Fibroblast of lung (primary cell): ENCODE results near the gene USP33. TPM values are rescaled to one million over a fixed set of nuclear protein-coding genes. Genes with fewer than 3 reads are reported as not detected.
A peak's percentile ranks its signal among the peaks of the same experiment; 100 is the strongest.

ENCODE experiments used
- DNase-seq, 2 donors: peaks; one replicate each; pipeline versions ENCODE4 v3.0.0 to v3.0.0-alpha.2; 2010; ENCODE audit warnings: low read depth in 2 of 2
- H2AFZ ChIP-seq: 2 replicates; pipeline ENCODE4 v1.5.1; 2012; ENCODE audit warnings: low read length, control low read depth, inconsistent platforms
- H3K27ac ChIP-seq: 2 replicates; pipeline ENCODE4 v1.5.1; 2011; ENCODE audit warnings: low read length, control low read depth; ENCODE audit not compliant: insufficient read depth
- H3K27me3 ChIP-seq: 2 replicates; pipeline ENCODE4 v1.5.1; 2011; ENCODE audit warnings: mild to moderate bottlenecking, low read length; ENCODE audit not compliant: control insufficient read depth, insufficient read depth
- H3K36me3 ChIP-seq: 2 replicates; pipeline ENCODE4 v1.5.1; 2011; ENCODE audit warnings: low read length; ENCODE audit not compliant: control insufficient read depth, insufficient read depth
- H3K4me1 ChIP-seq: 2 replicates; pipeline ENCODE4 v1.5.1; 2011; ENCODE audit warnings: low read length; ENCODE audit not compliant: control insufficient read depth, insufficient read depth; ENCODE audit errors: extremely low read depth
- H3K4me2 ChIP-seq: 2 replicates; pipeline ENCODE4 v1.5.1; 2011; ENCODE audit warnings: low read length, control low read depth; ENCODE audit not compliant: insufficient read depth; ENCODE audit errors: extremely low read depth
- H3K4me3 ChIP-seq, 4 experiments: fragments of 200-600 bp in 1 of 4; sonication (generic) in 1 of 4; replicated peaks in 1 of 4; 2 replicates each; pipeline ENCODE4 v1.5.1; 2011 to 2016; ENCODE audit warnings: low read length in 4 of 4, low read depth in 3 of 4, mild to moderate bottlenecking in 3 of 4, control low read depth in 2 of 4, inconsistent platforms in 1 of 4, mixed read lengths in 1 of 4; ENCODE audit not compliant: insufficient read depth in 1 of 4; ENCODE audit errors: control extremely low read depth in 1 of 4
- H3K79me2 ChIP-seq: 2 replicates; pipeline ENCODE4 v1.5.1; 2012; ENCODE audit warnings: mild to moderate bottlenecking, low read length, inconsistent platforms; ENCODE audit not compliant: control insufficient read depth, insufficient read depth
- H3K9ac ChIP-seq: 2 replicates; pipeline ENCODE4 v1.5.1; 2011; ENCODE audit warnings: mild to moderate bottlenecking, low read length, control low read depth; ENCODE audit not compliant: insufficient read depth
- H3K9me3 ChIP-seq: 2 replicates; pipeline ENCODE4 v1.5.1; 2012; ENCODE audit warnings: low read depth, low read length; ENCODE audit not compliant: control insufficient read depth, insufficient read depth
- H4K20me1 ChIP-seq: 2 replicates; pipeline ENCODE4 v1.5.1; 2011; ENCODE audit warnings: low read length; ENCODE audit not compliant: control insufficient read depth, insufficient read depth; ENCODE audit errors: extremely low read depth
- EZH2 ChIP-seq: IDR thresholded peaks from 2 replicates; pipeline ENCODE4 v1.5.1; 2012; ENCODE audit warnings: low read length, control low read depth, mild to moderate bottlenecking; ENCODE audit errors: missing control alignments
- polyA plus RNA-seq, 2 donors: library from polyadenylated mRNA; depleted of rRNA in 1 of 2; stranded (reverse) in 1 of 2; unstranded in 1 of 2; fragments of >200 nt; gene quantifications; 2 replicates each; pipeline ENCODE4 v1.2.1, GENCODE V29; 2011 to 2012; ENCODE audit warnings: missing spikeins in 1 of 2
- total RNA-seq: library from RNA; depleted of rRNA; stranded (reverse); fragments of >200 nt; gene quantifications from 2 replicates; pipeline ENCODE4 v1.2.1, GENCODE V29; 2014
- TF ChIP-seq, protein P1 (sequence below), 2 donors: IDR thresholded peaks in 1 of 2; conservative IDR thresholded peaks in 1 of 2; 1 replicate in 1 of 2; 2 replicates in 1 of 2; pipeline ENCODE4 v1.5.1; 2011 to 2012; ENCODE audit warnings: low read length in 2 of 2, control low read depth in 1 of 2, inconsistent platforms in 1 of 2, low read depth in 1 of 2, mild to moderate bottlenecking in 1 of 2

USP33 gene
- total and polyA plus RNA-seq, 2 donors (not counting 1 experiment from before 2014, with no cell fraction given), result 63.7 to 126 TPM

DNA sequence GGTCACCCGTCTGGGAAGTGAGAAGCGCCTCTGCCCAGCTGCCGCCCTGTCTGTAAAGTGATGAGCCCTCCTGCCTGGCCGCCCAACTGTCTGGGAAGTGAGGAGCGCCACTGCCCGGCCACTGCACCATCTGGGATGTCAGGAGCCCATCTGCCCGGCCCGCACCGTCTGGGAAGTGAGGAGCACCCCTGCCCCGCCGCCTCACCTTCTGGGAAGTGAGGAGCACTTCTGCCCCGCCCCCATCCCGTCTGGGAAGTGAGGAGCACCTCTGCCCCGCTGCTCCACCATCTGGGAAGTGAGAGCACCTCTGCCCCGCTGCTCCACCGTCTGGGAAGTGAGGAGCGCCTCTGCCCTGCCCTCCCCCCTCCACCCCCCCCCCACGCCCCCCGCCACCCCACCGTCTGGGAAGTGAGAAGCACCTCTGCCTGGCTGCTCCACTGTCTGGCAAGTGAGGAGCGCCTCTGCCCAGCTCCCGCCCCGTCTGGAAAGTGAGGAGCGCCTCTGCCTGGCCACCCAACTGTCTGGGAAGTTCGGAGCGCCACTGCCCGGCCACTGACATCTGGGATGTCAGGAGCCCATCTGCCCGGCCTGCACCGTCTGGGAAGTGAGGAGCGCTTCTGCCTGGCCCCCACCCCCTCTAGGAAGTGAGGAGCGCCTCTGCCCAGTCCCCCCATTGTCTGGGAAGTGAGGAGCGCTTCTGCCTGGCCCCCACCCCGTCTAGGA lies 72.7 kb downstream of the USP33 start:
- Histone ChIP-seq H3K36me3 (no peaks in the 10 kb centered on the region), H3K4me2 (no peak overlapping the region), H3K4me1 (peaks cover 5% of the 10 kb centered on the region), H4K20me1 (no peaks in the 10 kb centered on the region), H3K27ac (no peak overlapping the region), H3K9me3 (no peaks in the 10 kb centered on the region), H3K27me3 (no peaks in the 10 kb centered on the region), H3K4me3 (no peak overlapping the region), H3K79me2 (peaks cover 5% of the 10 kb centered on the region), H3K9ac (no peak overlapping the region), H2AFZ (no peak overlapping the region)
- TF ChIP-seq, protein P1, sequence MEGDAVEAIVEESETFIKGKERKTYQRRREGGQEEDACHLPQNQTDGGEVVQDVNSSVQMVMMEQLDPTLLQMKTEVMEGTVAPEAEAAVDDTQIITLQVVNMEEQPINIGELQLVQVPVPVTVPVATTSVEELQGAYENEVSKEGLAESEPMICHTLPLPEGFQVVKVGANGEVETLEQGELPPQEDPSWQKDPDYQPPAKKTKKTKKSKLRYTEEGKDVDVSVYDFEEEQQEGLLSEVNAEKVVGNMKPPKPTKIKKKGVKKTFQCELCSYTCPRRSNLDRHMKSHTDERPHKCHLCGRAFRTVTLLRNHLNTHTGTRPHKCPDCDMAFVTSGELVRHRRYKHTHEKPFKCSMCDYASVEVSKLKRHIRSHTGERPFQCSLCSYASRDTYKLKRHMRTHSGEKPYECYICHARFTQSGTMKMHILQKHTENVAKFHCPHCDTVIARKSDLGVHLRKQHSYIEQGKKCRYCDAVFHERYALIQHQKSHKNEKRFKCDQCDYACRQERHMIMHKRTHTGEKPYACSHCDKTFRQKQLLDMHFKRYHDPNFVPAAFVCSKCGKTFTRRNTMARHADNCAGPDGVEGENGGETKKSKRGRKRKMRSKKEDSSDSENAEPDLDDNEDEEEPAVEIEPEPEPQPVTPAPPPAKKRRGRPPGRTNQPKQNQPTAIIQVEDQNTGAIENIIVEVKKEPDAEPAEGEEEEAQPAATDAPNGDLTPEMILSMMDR (conservative IDR thresholded peaks at IDR 0.05 in 1 of 2, IDR thresholded peaks at IDR 0.05 in 1 of 2; ENCODE audit: low read depth in 1 of 2, low read length in 2 of 2), result no peak
- TF ChIP-seq EZH2, result no peak
- no peak for DNase-seq

DNA sequence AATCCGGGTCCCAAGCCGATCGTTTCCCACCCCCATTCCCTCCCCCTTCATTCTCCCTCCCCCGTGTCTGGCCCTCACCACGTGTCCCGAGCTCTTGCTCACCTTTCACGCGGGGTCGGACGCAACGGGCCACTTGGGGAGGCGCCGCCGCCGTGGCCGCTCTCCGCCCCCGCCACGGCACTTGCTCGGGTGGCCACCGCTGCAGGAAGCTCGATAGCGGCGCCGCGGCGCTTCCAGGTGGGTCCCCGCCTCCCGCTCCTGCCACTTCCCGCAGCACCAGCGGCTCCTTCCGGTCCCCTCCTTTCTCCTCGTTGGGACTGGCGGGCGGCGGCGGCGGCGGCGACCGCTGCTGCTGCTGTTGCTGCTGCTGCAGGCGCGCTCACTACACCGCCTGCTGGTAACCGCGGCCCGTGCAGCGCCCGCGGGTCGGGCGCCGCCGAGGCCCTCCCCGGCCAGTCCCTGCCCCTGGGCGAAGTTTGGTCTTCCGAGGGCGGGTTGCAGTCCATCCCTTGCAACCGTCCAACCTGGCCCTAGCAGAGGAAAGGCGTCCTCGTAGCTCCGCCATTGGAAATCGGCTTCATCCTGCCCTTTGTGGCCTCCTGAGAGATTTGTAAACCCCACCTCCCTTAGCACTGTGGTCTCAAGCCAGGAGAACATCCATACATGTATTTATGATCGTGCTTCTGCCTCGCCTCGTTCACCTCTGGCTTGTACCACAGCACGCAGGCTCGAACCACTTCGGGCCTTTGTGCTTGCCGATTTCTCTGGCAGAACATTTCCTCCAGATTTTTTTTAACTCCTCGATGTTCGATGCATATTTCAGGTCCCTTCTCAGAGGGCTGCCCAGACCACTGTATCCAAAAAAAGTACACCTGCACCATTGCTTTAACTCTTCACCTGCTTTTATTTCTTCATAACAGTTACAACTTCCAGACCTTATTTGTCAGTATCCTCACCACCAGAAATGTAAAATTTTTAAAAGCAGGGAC lies 76.2 kb downstream of the USP33 start:
- H4K20me1 ChIP-seq, result no peaks in the 10 kb centered on the region
- TF ChIP-seq, protein P1 (conservative IDR thresholded peaks at IDR 0.05 in 1 of 2, IDR thresholded peaks at IDR 0.05 in 1 of 2; ENCODE audit: low read depth in 1 of 2, low read length in 2 of 2), result peak; percentile 57 to 75
- TF ChIP-seq EZH2, result no peak
- H2AFZ ChIP-seq, result peak overlapping the region; percentile 98
- H3K27me3 ChIP-seq, result no peaks in the 10 kb centered on the region
- peak; percentile 89 to 92 for DNase-seq
- no peaks in the 10 kb centered on the region for H3K9me3 ChIP-seq
- H3K9ac ChIP-seq, result peak overlapping the region; percentile 90
- peaks cover 5% of the 10 kb centered on the region for H3K4me1 ChIP-seq
- H3K4me2 ChIP-seq, result peak overlapping the region; percentile 94
- peaks cover 39% of the 10 kb centered on the region for H3K79me2 ChIP-seq
- peak overlapping the region; percentile 65 to 98 (median 88) for H3K4me3 ChIP-seq
- no peaks in the 10 kb centered on the region for H3K36me3 ChIP-seq
- H3K27ac ChIP-seq, result peak overlapping the region; percentile 98
